ENCODE measurements around the gene FAM228B.
"Not testable (repeated sequence)": the region's sequence is repeated elsewhere in the genome, so short reads cannot be mapped to it uniquely, and the experiment has no call there.

Gene FAM228B

DNA sequence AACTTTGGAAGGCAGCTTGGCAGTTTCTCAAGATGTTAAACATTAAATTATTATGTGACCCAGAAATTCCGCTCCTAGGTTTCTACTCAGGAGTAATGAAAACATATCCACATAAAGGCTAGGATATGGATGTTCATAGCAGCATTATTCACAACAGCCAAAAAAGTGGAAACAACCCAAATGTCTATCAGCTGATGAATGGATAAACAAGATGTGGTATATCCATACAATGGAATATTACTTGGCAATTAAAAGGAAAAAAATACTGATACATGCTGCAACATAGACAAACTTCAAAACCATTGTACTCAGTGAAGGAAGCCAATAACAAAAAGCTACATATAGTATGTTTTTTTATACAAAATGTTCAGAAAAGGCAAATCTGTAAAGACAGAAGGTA lies 39.2 kb downstream of the FAM228B start:
- no peak for DNase-seq

DNA sequence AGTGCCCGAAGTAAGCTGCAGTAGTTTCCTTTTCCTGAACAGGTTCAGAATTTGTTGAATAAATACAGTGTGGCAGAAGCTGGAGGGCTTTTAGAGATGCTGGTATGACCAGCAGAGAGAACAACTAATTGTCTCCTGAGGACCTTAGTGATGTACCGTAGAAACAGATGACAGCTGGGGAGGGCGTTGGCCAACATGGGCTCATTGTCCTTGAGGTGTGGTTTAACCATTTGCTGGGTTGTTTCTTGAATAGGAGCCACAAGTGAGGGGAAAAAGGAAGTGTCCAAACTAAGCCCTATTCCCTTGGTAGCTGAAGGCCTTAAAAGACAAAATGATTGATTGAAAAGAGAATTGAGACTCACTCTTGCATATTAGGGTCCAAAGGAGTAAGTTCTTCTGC lies 39.9 kb downstream of the FAM228B start:
- DNase-seq = no peak

DNA sequence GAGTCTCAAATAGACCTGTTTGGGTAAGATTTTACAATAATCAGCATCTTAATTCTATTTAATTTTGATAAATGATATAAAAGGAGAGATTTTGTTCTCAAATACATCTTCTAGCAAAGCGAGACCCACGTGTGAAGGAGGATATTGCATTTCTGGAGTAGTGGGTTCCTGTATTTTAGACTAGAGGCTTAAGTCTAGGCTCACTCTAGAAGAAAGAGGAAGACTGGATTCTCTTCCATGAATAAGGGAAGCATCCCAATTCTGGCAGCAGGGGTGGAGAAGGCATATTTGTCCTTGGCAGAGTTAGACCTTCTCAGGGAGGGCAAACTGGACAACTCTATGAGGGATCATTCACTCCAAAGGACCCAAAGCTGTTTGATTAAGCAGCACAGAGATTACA lies 40.3 kb downstream of the FAM228B start:
- DNase-seq = no peak

DNA sequence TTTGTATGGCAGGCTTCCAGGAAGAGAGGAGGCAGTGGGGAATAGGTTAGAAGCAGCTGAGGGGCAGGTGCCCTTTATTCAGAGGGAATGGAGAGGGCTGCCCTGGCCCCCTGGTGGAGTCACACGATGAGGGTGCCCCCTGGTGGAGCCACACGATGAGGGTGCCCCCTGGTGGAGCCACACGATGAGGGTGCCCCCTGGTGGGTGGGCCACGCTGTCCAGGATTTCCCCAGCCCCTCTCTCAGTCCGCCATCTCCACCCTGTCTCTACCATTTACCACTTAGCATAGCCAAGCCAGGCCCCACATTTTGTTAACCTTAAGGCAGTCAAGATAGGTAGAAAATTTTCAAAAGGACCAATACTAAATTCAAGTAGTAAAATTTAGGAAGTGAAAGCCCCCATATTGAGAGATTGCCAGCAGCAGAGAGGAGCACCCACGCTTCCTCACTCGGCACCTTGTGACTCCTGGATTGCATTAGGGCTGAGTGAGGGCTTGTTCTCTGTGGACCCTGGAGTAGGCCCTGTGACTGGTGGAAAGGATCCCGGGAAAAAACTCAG lies 41.2 kb downstream of the FAM228B start:
- no peak for DNase-seq

DNA sequence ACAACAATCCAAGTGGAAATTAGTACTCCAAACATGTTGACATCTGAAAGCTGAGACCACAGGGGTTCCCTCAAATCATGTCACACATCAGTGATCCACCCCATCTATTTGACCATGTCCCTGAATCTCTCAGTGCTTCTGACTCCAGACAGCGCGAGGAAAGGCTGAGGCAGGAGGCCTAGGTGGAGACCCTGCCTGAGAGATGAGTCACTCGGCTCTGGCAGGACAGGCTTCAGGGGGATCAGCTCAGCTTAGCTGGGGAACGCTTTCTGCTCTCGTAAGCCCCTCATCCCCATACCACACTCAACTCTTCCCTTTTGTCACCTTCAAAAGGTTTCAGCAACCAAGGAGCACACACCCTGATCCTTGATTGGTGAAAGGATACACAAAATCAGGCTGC lies 45.8 kb downstream of the FAM228B start:
- no peak for DNase-seq

DNA sequence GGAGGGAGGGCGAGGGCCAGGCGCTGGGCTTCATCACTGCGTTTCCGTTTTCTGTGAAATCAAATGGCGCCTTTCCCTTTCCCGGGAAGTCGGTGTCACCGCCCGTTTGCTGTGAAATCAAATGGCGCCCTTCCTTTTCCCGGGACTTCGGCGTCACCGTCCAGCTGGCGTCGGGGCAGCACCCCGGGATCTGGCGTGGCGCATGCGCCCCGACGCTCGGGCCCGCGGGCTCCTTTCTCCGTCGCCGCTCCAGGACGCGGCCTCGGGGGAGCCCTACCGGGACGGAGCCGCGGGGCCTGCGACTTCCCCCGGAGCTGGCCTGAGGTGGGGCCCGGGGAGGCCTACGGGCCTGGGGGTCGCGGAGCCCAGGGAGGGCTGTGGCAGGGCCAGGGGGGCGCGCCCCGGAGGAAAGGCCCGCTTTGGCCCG lies 51.6 kb downstream of the FAM228B start, which contains the start of gene FAM228A:
TSS of gene FAM228A (plus strand) at position 203 of the 427 bp plus-strand sequence. CDS start 428 bp downstream, outside the sequence.
- DNase-seq = no peak

DNA sequence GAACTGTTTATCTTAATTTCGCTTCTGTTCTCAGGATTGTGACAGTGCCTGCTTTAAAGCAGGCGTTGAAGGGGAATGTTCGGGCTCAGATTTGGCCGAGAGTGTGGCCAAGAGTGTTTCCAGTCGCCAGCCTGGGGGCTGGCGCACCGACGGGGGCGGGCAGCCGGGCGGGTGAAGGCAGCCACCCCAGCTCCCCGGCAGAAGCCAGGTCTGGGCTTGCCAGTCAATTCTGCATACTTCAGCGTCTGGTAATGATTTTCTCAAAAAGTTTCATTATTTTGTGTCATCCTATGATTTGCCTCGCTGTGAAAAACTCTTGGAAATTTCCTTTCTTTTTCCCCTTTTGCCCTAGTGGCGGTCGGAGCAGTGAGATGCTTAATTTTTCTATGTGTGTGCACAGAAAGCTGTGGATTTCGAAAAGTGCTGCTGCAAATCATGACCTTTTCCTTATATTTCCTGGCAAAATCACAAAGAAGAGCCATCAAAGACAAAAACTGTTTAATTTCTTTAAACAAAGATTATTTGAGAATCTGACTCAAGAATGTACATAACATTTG lies 52.4 kb downstream of the FAM228B start:
- no peak for DNase-seq

DNA sequence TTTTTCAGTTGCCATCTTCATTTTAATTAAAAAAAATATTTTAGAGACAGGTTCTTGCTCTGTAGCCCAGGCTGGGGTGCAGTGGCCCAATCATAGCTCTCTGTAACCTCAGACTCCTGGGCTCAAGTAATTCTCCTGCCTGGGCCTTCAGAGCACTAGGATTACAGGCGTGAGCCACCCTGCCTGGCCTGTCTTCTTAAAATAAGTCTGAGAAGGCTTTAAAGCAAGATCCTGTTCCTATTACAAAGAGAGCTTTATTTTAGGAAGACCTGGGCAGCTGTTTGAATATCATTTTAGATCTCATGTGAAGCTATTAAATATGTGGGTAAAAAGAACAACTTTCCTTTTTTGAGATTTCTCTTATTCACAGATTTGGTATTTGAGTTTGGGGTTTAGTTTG lies 53.1 kb downstream of the FAM228B start:
- DNase-seq = no peak

DNA sequence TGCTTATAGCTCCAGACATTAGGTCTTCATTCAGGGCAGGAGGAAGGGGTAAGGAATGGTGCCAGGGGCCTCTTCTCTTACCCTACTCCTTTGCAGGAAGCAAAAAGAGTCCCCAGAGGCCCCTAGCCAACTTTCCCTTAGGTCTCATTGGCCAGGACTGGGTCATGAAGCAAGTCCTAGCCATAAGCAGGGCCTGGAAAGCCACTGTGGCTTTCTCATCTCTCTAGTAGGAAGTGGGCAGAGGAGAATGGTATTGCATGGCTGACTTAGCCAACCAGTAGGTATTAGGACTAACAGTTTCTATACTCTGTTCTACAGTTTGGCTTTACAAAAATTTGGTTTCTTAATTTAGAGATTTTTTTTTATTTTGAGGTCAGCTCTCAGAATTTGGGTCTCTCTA lies 56.4 kb downstream of the FAM228B start:
- DNase-seq = no peak

DNA sequence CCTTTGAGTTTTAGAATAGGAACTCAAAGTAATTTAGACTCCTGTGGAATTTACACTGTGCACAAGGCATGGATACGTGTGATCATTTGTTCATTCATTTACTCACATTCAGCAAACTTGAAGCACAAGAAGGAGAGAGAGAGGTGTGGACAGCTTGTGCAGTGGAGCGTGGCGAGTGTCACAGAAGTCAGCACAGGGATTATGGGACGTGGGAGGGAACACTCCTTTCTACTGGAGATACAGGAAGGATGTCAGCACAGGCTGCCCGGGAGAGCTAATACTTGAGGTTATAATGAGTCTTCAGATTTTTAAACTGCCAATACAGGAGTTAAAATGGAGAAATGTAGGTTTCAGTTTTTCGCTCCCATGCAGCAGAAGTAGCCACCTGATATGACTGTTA lies 58.6 kb downstream of the FAM228B start:
- no peak for DNase-seq

DNA sequence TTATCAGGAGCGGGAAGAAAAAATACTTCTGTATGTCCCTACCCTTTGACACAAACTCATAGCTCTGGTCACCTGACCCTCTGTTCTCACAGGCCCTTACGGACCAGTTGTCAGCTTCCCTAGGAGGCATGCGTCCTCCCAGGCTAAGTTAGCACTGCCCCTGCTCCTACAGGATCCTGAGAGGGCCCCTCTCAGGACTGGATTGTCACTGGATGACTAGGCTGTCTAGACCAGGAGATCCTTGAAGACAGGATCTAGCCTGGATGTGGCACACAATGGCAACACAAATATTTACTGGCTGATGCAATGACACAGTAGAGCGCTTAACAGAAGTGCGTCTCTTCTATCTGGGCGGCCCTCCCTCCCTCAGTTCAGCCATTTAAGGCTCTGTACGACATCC lies 59.2 kb downstream of the FAM228B start:
- DNase-seq = no peak

DNA sequence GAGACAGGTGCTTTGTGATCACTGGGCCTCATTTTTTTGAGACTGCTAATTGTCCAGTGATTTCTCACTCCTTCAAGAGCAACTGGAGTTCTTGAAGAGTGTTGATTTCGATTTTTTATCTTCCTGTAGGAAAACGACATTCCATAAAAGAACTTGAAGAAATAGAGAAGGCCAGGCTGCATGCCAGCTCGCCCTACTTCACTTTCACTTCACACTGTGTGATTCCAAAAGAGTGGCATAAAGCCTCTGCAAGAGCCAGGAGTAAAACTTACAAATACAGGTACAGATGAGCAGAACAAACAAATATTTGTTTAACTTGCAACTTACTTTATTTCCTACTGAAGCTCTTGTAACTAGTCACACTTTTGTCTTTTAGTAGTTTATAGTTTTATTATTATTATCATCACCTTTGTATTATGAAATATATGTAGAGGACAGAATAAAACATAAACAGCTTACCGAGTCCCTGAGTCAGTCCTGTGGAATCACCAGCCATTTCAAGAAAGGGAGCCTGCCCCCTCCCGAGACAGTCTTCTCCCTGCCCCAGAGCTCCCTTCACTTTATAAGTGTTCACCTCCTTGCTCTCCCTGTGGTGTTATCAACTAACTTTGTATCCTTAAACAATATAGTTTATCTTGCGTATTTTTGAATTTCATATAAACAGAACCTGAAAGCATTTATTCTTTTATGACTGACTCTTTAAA lies 60.2 kb downstream of the FAM228B start:
- no peak for DNase-seq

DNA sequence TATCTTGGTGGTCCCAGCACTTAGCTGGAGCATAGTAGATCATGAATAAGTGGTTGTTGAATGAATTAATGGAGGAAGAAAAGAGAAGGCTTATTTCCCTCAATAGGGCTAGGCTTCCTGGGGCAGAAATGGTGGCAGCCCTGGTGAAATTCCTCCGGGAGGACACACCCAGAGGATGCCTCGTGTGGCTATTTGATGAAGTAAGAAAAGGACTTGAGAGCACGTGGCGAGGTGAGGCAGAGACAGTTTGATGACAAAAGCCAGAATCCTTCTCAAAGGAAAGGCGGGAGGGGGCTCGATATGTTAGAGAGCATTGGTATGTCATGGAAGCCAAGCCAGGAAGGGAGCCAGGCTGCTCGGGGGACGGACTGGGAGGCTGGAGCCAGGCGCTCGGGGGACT lies 66.3 kb downstream of the FAM228B start:
- DNase-seq = no peak

DNA sequence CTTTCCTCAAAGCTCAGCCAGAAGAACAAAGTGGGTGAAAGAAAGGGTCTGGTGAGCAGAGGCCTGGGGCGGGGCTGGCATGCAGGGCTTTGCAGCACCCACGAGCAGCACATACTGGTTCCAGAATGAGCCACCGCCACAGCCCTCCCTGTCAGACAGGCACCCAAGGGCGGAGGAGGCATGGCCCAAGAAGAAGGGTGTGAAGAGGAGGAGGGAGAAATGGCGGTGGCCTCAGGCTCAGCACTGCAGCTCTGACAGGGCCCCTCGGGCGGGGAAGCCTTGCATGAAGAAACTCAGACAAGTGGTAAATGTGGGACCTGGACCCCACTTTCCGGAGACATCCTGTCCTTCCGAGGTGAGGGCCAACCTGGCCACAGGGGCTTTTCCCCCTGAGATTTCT lies 67.2 kb downstream of the FAM228B start:
- no peak for DNase-seq

DNA sequence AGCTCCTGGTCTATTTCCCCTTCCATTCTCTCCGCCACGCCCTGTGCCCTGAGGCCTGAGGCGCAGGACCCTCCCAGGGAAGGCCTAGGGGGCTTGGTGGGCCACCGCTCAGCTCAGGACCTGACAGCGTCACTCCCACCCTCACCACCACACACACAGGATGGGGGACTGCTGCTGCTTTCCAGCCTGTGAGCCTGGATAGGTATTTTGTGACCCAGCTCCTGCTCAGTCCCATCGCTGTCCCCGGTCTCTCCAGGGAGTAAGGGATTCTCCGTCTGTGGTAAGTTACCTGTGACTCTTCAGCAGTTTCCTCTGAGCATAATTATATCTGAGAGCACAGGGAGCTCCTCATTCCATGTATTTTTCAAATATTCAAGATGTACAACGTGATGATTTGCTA lies 67.9 kb downstream of the FAM228B start:
- no peak for DNase-seq

DNA sequence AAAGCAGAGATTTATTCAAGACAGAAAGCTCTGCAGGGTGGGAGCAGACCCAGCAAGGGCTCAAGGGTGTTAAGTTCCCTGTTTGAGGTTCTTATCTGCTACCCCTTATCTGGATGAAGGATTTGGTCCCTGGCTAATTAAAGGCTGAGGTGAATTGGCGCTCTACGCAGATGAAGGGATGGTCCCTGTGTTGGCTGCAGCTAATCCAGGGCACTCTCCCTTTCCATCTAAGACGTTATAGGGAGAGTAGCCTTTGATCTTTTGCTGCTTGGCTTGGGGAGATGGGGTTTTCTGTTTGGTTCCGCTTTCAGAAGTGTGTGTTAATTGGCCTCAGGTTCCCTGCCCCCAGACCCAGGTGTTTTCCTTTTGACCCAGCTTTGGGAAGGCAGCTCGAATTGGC lies 68.6 kb downstream of the FAM228B start:
- DNase-seq = no peak

DNA sequence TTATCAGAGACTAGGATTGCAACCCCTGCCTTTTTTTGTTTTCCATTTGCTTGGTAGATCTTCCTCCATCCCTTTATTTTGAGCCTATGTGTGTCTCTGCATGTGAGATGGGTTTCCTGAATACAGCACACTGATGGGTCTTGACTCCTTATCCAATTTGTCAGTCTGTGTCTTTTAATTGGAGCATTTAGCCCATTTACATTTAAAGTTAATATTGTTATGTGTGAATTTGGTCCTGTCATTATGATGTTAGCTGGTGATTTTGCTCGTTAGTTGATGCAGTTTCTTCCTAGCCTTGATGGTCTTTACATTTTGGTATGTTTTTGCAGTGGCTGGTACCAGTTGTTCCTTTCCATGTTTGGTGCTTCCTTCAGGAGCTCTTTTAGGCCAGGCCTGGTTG lies 73.9 kb downstream of the FAM228B start:
- not testable (repeated sequence) for DNase-seq

DNA sequence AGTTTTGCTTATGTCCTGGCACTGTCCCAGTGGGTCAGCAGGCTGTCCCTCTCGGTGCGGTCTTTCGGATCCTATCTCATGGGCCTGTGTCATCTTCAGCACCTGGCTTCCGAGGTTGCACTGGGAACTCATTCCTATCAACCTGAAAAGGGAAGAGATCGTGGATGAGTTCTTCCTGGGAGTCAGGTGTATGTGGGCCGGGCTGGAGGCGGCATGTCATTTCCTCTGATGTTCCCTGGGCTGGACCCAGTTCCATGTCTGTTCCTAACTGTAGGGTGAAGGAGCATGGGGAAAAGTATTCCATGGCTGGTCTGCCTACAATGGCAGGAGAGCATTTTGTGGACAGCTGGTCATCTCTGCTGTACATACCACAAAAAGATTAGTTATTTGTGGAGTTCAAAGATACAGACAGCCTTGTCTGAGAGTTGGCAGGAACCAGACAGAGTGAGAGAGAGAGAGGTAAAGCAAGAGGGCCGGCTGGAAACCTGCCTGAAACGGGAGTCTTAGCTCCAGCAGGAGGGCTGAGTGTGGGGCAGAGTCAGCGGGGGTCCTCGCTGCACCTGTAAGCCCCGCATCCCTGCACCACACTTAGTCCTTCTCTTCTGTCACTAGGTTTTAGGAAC lies 76.8 kb downstream of the FAM228B start:
- no peak for DNase-seq

DNA sequence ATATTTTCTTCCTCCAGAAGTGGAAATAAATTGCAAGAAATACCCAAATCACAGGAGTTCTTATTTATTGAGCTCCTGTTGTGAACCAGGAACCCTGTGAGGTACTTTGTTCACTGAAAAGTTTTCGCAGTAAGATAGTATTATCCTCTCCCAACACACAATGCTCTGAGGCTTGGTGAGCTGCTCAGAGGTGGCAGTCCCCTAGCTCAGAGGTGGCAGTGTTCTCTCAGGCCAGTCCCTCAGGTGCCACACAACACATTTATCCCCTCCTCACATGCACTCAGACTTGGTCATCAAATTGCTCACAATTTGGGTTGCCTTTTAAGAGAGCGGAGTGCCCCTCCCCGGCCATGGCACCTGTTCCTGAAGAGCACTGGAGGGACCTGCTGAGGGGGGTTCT lies 77.5 kb downstream of the FAM228B start:
- DNase-seq = no peak

DNA sequence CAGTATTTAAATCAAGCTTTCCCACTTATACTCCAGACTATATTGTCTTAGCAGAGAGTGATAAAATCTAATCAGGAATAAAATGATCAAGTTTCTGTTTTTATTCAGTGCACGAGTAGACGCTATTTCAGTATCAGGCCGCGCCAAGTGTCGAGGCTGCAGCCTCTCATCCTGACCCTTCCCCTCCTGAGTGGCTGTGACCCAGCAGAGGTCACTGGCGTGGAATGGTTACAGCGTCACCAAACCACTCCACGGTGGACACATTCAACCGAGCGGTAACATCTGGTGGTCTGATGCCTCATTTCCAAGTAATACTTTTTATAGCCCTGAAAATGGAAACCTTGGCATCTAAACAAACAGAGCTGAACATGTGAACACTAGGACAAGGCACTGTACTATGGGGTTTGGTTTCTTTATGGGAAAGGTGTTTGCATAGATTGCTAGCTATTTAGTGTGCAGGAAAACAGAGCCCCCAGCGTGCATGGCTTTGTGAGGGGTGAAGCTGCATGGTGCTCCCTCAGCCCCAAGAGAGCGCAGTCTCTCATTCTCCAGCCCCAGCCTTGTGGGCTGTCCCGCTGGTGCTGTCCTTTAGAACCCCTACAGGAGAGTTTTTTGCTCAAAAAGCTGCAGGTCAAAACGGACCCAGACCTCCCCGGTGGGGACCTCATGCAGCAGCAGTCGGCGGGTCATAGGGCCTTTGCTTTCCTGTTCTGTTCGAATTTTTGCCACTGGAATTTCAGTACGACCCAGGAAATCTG lies 79.9 kb downstream of the FAM228B start:
- DNase-seq = no peak

DNA sequence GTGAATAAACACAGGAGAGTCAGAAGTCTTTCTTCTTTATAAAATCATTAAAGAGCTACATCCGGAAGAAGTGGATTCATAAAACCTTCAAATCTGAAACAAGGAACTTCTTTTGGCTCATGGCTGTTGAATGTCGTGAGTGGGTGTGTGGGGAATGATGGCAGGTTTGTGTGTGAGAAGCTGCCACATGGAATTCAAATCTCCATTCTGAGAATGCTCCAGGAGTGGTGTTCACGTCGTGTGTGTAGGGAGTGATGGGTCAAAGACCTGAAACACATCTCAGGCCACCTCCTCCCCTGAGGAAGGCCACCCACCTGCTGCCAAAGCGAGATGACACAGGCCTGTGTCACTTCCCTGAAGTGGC lies 80.5 kb downstream of the FAM228B start:
- no peak for DNase-seq

DNA sequence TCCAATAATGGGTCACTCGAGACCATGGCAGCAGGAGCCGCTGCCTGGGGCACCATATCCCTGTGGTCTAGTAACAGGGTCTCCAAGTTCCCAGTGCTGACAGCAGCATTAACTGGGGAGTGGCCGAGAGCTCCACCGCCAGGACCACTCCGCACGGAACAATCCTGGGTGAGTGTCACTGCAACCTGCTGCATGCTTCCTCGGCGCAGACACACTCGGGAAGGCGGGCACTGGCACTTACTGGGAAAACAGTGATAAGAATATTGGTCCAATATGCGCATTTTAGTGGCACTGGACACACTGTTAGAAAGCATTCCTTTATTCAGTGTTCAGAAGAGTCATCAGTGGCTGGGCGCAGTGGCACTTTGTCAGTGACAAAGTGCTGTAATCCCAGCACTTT lies 81.2 kb downstream of the FAM228B start:
- no peak for DNase-seq

DNA sequence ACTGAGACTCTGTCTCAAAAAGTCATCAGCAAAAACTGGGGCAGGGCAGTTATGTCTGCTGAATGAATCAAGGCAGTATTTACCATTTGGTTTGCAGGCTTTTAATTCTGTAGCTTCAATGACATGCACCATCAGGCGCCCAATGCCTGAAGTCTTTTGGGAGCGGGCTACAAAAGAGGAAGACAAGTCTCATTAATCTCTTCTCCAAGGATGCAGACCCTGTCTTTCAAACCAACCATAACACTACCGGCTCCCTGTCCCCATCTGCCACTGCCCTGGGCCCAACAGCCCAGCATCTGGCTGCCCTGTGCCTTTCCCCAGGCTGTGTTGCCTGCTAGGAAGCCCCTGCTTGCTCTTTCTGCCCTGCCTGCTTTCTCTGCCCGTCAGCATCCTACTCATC lies 81.9 kb downstream of the FAM228B start:
- no peak for DNase-seq

DNA sequence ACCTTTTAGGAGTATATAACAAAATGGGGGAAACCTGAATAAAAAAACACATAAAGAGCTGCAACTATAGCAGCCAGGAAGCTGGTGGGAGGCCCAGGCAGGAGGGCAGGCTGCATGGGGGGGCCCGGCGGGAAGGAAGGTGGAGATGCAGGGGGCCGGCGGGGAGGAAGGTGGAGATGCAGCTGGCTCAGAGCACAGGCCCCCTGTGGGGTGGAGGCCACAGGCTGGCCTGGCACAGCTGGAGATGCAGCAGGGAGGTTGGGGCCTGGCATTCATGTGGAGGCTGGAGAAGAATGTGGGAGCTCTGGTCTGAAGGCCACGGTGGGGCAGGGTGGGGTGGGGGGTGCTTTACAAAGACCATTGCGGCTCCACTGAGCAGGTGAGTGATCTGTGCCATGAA lies 83.0 kb downstream of the FAM228B start:
- no peak for DNase-seq

Measured in DMS 273 treated with DMSO at 0.1 percent for 48 hours (cell line).